ENCODE measurements around the gene DDR2.

The DDR2 gene

DNA sequence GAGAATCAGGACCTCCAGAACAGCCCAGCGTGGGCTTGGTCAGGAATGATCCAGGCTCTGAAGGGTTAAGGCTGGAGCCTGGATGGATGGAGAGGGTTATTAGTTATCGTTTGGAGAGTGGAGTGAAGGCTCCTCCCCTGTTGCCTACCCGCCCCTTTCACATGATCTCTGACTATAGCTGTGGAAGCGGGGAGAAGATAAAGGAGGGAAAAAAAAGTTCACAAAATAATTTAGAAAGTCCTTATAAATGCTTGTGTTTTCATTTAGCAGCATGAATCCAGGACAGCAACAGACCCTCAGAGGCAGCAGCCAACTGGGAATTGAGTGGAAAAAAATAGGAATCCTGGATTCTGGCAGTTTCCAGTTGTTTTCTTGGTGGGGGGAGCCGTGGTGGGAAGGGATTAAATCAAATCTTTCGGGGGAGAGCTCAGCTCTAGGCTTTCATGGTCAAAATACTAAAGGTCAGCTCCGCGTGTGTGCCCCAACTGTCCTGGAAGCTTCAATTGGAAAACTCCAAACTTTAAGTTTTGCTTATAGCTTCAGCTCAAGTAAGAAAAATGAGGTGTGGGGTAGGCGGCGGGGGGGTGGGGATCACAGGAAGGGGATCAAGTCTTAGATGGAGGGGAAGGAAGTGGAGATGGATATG is 595 bp upstream of the DDR2 start:
- DNase-seq: no peak

DNA sequence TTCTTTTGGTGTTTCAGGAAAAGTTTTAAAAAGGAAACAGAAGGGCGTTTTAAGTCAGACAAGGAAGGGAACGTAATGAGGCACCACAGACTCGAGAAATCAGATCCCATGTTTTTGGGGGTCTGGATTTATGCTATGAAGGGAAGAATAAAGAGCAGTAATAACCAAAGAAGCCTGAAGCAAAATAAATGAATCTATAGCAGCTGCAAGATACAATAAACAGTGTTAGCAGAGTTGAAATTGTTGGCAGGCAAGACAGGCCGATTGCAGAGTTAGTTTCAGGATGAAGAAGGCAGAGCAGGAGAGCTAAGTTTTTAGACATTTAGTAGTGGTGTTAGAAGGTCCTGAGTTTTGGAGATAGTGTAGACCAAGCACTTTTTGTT is 425 bp downstream of the DDR2 start:
- no peak for DNase-seq

DNA sequence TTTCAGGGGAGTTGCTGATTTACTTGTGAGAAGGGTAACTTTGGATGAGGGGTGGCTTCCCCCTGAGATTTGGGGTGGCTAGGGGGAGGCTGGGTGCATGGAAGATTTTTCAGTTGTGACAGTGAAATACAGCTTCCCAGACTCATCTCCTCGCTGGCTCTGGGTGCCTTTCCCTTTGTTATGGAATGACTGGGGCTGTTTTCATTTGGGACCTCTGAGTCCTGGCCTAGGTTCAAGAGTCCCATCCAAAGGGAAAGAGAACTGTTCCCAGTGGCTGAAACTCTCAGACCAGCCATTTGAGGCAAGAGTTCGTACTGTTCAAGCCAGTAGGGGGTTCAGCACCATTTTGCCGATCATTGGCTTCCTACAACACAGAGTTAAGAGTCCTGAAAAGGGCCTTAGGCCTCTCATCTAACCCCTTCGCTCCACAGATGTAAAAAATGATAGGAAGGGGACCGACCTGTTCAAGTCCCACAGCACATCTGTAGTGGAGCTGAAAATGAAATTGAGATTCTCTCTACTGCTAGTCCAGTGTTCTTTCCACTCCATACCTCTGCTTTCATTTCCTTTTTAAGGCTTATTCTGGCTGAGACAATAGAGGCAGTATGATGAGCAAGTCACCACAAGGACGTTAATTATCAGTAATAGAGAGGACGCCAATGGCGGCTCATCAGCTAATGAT is 958 bp downstream of the DDR2 start:
- no peak for DNase-seq

DNA sequence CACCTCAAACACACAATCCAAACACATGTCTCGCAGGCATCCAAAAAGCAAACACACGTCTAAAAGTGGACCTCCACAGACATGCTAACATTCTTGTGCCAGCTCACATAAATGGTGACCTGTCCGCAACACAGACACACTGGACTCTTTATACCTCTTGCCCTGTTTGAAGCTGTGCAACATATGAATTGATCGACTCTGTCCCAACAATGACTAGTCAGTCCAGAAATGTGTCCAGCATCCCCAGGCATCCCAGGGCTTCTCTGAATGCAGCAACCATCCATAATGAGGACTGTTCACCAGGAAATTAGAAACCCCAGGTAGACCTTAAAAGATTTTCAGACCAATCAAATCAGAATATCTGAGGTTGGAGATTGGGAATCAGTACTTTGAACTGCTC is 3.2 kb downstream of the DDR2 start:
- DNase-seq: no peak

DNA sequence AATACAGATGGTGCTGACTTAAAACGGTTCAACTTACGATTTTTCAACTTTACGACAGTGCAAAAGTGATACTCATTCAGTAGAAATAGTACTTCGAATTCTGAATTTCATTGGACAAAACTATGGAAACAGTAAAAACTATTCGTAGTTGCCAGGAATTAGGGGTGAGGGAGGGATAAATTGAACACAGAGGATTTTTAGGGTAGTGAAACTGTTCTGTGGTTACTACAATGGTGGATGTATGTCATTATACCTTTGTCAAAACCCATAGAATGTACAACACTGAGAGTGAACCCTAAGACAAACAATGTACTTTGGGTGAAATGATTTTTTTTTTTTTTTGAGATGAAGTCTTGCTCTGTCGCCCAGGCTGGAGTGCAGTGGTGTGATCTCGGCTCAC is 7.5 kb downstream of the DDR2 start:
- DNase-seq: no peak

DNA sequence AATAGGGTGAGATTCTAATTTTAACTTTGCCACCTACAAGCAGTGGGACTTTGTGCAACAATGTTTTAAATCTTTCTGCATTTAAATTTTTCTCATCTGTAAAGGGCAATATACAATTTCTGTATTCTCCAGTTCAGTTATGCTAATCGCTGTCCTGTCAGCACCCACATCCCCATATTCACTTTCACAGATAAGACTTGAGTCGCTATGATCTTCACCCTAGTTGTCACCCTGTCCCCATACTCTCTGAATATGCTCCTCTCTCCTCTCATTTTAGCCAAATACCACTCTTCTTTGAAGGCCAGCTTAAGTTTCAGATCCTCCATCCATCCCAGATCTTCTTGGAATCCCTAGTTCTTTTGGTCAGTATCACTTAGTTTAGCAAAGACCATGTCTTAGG is 8.8 kb downstream of the DDR2 start:
- no peak for DNase-seq

DNA sequence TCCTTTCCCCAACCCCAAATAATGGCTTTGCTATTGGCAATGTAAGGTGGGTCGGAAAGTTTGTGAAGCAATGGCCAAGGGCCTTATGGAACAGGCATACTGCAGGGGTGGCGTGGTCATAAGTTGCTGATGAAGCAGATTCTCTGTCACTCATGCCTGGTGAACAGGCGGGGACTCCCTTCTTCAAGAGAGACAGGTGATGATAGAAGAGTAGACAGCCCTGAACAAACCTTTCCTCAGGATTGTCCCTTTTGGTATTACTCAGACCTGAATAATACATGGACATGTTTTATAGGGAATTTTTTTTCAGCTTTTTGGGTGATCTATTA is 12.7 kb downstream of the DDR2 start:
- no peak for DNase-seq

DNA sequence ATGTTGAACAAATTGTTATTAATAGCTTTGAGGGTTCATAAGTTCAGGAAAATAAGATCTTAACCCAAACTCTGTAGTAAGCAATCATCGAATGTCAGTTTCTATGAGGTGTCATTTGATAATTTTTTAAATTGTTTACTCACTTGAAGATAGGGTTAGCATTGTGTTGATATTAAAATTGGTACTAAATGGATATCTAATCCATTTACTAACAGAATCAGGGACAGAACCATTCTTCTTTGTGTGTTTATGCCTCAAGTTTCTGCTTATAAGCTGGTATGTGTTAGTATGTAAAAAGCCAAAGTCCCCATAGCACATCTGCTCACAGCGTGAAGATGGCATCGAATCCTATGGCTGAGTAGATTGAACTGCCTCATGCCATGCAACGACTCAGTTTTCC is 13.4 kb downstream of the DDR2 start:
- DNase-seq: no peak

DNA sequence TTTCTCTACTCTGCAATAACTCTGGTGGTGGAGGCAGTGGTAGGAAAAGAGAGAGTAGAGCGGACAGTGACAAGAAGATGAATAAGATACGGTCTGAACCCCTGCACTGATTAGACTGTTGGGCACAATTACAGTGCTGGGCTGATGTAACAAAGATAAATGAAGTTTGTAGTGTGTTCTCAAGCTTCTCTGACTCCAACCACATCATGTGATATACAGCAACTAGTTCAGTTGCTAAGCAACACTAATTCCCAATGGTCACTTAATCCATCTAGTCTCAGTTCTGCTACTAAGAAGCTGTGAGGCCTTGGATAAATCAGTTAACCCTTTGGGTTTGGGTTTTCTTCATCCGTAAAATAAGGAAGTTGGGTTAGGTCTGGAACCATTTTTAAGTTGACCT is 17.3 kb downstream of the DDR2 start:
- DNase-seq: no peak

DNA sequence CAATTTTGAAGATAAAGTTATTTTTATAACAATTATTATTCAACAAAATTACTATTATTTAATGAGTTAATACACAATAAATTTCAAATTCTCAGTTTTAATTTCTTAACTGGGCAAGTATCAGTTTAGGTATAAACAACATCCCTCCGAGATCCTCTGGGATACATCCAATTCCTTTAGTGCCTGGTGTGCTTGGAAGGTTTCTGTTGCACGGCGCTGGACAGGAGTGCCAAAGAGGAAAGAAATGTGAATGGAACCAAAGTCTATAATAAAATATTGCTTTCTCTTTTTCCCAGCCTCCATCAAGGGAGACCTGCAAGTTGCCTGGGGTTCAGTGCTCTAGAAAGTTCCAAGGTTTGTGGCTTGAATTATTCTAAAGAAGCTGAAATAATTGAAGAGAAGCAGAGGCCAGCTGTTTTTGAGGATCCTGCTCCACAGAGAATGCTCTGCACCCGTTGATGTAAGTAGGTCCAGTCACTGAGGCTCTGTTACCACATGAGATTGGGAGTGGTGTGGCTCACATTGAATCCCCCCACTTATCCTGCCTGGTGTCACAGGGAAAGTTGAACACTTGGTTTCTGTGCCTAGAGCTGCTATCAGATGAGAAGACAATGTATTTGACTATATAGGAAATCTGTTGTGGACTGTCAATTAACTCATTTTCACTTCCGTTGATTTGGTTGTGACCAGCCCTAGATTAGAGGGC is 22.8 kb downstream of the DDR2 start:
- DNase-seq: no peak

DNA sequence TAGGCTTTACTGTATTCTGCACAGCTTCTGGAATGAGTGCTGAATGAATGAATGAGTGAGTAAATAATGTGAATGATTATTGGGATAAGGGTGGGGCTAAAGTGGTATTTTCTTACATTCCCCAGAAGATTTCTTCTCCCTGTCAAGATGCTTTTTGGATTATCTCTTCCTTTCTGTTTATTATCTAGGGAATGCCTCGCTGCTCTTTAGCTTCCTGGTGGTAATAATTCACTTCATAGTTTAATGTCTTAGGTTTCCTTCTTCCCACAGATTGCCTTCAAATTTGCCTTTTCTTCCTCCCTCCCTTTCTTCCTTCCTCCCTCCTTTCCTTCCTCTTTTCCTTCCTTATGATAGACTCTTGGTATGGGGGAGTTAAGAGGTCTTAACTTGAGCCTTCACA is 24.0 kb downstream of the DDR2 start:
- no peak for DNase-seq

DNA sequence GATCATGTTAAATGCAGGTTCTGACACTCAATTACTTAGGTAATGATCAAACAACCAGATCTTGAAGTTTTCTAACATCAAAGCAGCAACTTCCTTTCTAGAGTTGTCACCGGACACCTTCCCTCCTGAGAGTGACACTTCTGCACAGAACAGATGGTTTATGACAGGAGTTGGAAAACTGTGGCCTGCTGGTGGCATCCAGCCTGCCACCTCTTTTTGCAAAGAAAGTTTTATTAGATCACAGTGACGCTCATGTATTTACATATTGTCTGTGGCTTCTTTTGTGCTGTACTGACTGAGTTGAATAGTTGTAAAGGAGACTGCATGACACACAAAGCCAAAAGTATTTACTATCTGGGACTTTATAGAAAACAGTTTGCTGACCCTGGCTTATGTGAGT is 28.3 kb downstream of the DDR2 start:
- no peak for DNase-seq

DNA sequence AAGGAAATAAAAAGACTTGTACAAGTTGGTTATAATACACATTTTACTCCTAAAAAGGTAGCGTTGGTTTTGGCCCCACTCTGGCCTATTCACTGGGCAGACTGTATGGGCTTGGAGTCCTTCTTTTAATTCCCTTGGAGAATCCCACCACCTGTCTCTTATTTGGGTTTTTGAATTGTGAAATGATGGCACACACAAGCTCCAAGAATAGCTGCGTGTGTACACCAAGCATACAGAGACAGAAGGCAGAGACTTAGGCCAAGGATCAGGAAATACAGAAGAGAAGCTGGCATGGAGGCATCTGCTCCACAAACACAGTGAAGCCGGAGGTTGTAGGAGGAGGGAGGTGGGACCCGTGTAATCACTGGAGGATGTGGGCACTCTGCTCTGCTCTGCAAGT is 29.1 kb downstream of the DDR2 start:
- DNase-seq: no peak

DNA sequence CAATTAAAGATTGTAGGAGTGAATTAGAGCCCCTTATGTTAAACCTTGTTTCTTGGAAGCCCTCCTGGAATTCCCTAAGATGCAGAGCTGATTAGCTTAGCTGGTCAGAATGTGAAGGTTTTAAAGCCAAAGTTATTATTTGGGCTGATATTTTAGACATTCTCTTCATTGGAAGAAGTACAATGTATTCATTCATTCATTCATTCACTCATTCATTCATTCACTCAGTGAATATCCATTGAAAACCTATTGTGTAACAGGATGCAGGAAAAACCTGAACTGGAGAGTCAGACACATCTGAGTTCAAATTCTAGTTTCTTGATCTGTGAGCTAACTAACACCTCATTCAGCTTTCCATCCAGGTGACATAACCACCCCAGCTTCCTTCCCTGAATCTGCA is 29.7 kb downstream of the DDR2 start:
- no peak for DNase-seq

DNA sequence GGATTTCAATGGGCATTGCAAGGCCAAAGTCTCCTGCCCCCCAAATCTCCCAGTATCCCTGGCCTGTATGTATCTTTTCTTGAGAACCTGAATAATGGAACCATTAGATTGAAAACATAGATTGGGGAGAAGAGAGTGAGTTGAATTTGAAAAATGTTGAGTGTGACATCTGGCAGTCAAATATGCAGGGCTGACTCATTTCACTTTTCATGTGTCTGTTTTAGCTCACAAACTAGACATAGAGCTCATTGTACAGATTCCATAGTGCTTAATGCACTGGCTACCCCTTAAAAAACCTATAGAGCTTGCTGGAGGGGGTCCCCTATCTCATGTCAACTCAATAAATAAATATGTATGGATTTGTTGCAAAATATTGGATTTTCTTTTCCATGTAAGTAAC is 30.8 kb downstream of the DDR2 start:
- no peak for DNase-seq

DNA sequence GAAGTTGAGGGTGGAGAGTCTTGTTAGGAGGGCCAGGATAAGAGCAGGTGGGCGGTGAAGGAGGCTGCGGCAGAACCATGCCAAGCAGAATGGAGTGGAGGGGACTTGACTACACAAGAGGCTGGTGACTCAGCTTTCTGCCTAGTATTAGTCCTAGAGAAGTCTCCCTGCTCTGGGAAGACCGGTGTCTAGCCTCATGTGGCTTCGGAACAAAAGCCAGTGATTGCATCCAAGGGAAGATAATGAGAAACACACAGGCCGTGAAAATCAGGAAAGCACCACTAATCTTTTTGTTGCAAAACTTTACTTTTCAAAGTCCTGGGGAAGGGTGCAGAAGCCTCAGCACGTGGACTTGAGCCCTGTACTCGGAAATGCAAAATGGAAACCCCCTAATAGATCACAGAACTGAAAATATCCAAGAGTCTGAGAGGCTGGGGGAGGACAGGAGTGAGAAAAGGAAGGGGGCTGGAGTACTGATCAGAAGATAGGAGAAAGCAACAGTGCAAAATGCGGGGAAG is 31.4 kb downstream of the DDR2 start:
- no peak for DNase-seq

DNA sequence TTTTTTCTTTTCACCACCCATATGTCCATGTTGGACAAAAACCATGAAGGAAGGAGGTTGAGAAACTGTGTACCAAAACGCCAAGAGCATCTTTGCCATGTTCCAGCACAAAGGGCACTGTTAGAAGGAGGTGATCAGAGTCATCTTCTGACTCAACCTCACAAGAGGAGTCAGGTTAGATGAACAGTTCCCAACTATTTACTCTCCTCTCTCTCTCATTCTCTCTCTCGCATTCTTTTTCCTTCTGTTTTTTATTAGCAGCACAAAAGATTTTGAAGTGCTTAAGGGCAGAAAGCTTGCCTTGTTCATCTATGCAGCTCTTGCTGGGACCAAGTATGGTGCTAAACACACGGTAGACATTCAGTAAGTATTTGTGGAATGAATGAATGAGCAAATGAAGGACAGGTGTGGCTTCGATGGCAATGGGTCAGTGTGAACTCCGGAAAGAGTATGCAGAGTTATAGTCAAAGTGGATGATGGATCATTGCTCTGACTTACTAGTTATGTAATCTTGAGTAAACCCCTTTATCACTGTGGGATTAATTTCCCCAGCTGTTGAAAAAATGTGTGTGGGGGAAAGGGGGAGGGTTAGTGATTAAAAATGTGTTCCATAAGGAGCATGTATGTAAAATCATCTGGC is 33.9 kb downstream of the DDR2 start:
- no peak for DNase-seq

DNA sequence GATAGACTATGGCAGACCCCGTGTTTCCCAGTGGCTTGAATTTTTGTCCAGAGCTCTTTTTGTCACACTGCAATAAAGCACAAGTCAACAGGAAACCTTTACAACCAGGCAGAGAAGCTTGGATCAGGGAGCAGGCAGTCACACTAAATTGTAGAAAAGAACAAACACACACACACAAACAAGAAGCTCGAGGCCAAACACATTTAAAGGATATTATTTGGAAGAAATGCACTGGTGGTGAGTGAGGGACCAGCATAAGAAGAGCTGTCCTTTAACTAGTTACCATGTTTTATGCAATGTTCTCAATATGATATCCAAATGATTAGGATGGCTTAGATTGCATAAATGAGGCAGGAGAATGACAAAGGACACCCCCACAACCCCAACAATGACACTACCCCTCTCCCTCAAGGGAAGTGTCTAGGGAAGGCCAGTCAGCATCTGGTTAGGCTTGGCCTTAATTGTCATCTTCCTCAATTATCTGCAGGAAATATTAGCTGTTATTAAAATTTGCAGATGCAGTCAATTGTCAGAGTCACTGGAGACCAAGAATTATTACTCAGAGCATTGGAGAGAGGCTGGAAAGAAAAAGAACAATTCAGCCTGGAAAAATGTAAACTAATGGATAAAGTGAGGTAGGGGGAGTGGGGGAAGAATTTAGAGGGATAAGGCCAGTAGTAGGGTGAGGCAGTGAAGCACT is 35.3 kb downstream of the DDR2 start:
- no peak for DNase-seq

DNA sequence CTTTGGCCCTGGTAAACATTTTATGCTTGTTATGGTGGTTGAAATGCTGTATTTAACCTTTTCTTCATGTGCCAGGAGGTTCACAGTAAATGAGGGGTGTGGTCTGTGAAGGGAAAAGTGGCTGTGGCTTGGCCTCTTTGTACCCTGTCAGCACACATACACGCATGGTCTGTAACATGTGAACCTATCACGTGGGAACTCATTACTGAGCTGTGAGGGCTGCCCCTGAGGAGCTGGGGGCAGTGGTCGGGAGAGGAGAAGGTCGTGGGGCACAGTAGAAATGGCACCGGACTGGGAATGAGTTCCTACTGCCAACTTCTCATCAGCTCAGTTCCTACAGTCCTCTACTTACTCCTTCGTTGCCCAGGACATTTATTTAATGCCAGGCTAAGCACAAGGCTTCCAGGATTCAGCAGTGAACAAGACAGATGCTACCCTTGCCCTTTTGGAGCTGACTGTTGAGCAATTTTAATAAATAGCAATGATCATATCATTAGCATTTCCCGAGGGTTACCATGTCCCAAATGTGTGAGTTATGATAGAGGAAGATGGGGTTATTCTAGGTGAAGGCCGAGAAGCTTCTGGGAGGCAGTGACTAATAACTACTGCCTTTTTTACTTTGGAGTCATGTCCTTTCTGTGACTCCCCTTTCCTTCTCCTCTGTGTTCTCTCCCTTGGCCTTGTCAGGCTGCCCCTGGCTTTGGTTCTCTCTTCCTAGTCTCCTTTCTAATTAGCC is 38.8 kb downstream of the DDR2 start:
- DNase-seq: no peak

DNA sequence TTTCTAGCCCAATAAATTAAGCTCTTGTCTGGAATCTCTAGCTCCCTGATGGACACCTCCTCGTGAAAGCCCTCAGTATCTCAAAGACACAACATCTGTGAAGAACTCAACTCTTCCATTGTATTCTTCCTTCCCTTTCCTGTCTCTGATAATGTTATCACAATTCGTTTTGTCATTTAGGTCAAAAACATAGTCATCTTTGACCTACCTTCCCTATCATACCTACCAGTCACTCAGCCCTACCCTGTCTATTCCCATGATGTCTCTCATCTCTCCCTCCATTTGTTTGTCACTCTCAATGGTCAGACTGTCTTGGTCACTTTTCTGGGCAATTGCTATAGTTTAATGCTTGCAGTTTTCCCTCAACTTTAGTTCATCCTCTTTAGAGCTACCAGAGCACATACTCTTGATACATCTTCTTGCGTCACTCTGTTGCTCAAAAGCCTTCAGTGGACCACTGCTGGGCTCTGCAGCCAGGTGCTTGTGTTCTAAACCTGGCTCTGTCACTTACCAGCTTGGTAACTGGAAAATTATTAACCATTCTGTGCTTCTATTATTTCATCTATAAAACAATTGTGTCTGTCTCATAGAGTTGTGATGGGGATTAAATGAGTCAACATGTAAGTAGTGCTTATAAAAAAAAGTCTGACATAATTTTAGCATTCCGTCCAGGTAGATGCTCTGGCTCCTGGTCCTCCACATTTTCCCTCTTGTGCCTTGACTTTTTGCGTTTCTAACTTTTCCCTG is 39.6 kb downstream of the DDR2 start:
- DNase-seq: no peak

DNA sequence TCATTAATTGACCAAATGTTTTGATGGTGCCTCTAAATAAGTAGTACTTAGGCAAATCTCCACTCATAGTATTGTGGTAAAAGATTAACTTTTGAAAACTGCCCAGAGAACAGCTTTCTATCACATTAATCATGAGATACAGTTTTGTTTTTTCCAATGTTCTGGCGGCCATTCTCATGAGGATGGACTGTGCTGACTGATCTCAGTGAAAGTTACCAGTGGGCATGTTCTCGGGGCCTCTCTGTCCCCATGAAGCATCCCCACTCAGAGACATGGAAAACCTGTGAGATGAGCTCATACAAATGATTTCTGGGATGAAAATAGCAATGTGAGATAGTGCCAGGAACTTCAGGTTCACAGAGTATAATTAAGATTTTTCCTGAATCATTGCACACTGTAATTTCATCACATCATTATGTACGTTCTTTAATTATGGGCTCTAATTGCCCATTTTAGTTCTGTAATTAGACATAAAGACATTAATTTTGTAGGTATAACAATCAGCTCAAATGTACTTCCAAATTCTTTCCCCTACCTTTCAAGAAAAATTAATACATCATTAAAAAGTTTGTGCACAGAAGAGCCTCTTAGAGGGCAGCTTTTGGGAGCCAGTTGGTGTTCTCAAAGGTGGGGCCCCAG is 40.5 kb downstream of the DDR2 start:
- no peak for DNase-seq

Measured in stimulated activated CD4-positive, alpha-beta T cell treated with anti-CD3 and anti-CD28 coated beads, Interleukin-1b, Interleukin-23, amount 100 ng/mL, for 48 hours (primary cell).